Activated naive CD4-positive, alpha-beta T cell treated with anti-CD3 and anti-CD28 coated beads, Interleukin-2, amount 50 U/mL, for 16 hours (primary cell): ENCODE data around the gene DDX28.

Experiments
- DNase-seq: peaks from one replicate; pipeline ENCODE4 v3.0.0-alpha.2; 2020

Gene DDX28, protein sequence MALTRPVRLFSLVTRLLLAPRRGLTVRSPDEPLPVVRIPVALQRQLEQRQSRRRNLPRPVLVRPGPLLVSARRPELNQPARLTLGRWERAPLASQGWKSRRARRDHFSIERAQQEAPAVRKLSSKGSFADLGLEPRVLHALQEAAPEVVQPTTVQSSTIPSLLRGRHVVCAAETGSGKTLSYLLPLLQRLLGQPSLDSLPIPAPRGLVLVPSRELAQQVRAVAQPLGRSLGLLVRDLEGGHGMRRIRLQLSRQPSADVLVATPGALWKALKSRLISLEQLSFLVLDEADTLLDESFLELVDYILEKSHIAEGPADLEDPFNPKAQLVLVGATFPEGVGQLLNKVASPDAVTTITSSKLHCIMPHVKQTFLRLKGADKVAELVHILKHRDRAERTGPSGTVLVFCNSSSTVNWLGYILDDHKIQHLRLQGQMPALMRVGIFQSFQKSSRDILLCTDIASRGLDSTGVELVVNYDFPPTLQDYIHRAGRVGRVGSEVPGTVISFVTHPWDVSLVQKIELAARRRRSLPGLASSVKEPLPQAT

DNA sequence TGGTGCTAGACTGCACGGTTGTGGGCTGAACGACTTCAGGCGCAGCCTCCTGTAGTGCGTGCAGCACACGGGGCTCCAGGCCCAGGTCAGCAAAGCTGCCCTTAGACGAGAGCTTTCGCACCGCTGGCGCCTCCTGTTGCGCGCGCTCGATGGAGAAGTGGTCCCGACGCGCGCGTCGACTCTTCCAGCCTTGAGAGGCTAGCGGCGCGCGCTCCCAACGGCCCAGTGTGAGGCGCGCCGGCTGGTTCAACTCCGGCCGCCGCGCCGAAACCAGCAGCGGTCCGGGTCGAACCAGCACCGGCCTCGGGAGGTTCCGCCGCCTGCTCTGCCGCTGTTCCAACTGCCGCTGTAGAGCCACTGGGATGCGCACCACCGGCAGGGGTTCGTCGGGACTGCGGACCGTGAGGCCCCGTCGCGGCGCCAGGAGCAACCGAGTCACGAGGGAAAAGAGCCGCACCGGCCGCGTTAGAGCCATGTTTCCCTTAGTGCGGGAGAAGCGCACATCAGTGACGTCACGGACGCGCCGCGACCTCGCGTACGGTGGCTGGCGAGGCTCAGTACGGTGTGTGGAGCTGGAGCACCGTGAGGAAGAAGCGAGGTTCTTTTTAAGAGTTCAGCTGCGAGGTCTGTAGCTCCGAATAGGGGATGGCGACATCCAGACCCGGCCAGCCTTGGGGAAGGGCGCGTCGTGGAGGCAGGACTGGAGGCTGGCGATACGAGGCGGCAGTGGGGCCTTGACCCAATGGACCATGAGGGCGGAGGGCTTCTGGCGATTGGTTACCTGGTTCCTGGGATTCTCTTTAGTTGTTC, at the start of gene DDX28, which contains the start of gene DUS2:
Gene DDX28, minus strand, starts transcription at position 505 of the 810 bp plus-strand sequence. Its CDS starts 30 bp downstream, at position 475.
Gene DUS2, plus strand, starts transcription at position 557 of the 810 bp plus-strand sequence. CDS start 14,740 bp downstream, outside the sequence.
- peak; percentile 93 for DNase-seq

- DNase-seq, result no peak
Measured at GRCh38 chr16:68072038-68072695, 49.1 kb upstream of the DDX28 start.

DNA sequence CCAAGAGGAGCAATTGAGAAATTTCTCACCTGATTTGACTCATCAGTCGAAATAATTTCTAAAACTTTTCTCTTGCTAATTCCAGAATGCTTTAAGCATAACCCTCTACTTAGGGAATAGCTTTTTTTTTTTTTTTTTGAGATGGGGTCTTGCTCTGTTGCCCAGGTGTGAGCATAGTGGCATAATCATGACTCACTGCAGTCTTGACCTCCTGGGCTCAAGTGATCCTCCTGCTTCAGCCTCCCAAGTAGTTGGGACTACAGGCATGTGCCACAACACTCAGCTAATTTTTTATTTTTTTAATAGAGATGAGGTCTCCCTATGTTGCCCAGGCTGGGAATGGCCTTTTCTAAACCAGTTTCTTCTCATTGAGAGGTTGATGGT, 48.5 kb upstream of the DDX28 start:
- DNase-seq, result no peak

DNA sequence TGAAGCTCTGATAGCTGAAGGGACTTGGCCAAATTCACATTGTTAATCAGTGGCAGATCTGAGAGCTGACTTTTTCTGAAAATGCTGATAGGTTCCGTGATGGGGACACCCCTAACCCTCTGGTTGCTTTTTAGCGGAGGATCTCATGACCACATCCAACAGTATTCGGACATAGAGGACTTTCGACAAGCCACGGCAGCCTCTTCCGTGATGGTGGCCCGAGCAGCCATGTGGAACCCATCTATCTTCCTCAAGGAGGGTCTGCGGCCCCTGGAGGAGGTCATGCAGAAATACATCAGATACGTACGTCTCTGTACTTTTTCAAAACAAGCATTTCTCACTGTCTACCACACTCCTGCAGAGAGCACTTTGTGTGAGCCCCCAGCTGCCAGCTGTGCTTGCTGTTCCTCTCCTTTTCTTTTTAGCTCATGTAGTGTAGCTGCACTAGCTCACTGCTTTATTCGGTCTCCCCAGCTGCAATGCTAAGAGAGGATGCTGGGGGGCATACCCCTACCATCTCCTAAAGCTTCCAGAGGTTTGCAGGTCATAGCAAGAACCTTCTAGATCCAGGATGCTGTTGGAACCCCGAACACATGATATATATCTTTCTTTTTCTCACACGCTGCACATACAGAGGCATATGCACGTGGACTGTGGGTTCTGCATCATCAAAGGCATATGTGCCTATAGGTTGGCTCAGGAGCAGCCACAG, 47.9 kb upstream of the DDX28 start:
- no peak for DNase-seq

DNA sequence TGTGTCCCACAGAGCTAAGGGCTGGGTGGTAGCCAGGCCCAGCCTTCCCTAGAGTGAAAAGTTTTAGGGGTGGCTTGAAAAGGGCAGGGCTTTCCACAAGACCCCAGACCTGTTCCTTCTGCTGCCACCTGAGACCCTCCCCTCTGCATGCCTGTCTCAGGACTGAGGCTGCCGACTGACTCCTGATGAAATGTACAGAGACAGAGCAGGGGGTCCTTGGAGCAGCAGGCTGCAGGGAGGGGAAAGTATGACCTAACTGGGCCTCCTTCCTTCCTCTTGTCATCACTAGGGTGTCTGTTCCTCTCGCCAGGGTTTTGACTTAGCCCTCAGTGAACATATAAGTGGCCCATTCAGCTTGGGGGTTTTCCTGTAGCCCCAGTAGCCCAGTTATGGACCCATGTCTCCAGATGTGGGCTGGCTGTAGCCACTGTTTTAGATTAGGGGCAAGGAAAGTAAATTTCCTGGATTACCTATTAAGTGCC, 47.3 kb upstream of the DDX28 start:
- no peak for DNase-seq

DNA sequence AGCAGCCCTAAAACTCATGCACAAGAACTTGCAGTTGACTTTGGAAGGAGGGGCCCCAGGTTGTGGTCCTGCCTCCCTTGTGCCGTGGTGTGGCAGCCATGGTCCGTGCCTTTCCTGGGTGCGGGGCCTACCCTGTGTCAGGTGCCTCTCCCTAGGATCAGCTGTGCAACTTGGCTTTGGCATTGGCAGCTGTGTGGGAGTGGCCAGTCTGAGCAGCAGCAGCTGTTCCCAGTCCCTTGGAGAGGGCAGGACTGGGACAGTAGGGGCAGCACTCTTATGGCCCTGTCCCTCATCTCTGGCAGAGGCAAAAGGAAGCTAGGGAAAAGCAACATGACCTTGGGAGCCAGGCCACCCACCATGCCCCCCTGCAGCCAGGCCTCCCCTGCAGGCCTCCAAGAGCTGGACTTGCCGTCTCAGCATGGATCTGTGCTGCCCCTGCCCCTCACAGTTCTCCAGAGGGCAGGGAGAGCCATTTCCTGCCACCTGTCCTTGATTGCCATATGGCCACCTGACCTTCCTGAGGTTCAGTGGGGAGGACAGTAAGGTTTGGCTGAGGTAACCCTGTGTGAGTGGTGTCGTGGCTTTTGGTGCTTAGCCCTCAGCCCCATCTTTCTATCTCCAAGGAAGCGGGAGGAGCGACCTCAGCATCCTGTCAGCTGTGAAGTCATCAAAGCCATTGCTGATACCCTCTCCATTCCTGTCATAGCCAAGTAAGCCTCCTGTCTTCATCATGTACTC, 46.6 kb upstream of the DDX28 start:
- no peak for DNase-seq

GRCh38 chr16:68068926-68069325, 45.9 kb upstream of the DDX28 start:
- DNase-seq, result no peak

- no peak for DNase-seq
Measured at GRCh38 chr16:68066763-68067162, 43.7 kb upstream of the DDX28 start.

DNA sequence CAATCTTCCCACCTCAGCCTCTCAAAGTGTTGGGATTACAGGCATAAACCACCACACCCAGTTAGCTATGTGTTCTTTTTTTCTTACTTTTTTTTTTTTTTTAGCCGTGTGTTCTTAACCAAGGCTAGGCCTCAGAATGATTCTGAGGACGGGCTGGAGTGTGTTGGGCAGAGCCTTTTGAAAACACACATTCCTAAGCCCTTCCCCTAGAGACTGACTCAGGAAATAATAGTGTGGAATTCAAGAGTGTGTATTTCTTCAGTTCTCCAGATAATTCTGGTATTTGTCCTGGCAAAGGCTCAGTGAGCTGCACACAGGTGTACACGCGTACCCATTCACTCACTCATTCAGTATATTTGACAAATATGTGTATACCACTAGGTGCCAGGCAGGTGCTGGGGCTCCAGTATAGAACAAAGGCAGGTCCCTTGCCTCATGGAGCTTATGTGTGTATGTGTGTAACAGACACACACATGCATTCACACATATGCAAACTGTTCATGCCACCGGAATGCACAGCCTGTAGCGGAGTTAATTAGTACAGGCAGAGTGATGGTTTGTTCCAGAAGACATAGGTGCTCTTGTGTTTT, 42.8 kb upstream of the DDX28 start:
- DNase-seq, result no peak

DNA sequence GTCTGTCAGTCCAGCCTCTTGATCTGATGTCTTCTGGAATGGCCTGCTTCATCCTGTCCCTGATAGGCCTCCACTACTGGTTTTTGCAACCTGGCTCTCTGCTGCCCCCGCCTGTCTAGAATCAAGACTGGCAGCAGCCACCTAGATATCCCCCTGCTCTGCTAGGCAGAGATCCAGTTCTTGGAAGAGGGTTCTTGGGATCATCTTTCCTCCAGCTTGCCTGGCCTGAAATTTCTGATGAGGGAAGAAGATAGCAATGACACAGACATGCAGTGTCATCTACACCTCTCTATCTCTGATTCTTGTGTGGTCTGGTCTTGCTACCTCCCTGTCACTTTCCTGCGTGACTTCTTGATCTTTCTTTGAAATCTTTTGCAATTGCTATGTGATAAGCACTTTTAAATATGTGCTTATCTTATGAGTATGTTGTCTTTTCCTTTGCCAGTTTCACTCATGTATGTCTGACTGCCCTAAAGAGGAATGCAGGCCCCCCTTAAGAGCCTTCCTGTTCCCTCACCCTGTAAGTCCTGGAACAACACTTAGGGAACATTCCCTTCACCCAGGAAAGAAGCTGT, 41.8 kb upstream of the DDX28 start:
- peak; percentile 70 for DNase-seq

GRCh38 chr16:68062910-68063393, 39.9 kb upstream of the DDX28 start:
- DNase-seq, result no peak

DNA sequence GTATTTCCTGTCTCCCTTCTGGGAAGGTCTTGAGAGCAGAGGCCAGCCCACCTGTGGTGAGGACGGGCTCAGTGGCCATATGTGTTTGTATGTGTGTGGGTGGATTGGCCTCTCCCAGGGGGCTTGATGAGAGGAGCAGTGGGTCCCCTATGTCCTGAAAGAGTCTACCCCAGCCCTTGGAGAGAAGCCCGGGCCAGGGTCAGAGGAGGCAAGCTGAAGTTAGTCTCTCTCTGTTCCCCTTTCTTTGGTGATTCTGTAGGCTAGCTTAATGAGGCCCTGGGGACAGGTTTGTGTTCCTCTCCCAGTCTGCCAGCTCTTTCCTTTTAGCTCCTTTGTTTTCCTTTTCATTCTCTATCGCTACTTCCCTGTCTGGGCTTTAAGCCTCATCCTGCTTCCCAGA, 38.4 kb upstream of the DDX28 start:
- DNase-seq, result no peak

- no peak for DNase-seq
Measured at GRCh38 chr16:68059804-68060203, 36.8 kb upstream of the DDX28 start.

- DNase-seq, result no peak
Measured at GRCh38 chr16:68055395-68055794, 32.4 kb upstream of the DDX28 start.

DNA sequence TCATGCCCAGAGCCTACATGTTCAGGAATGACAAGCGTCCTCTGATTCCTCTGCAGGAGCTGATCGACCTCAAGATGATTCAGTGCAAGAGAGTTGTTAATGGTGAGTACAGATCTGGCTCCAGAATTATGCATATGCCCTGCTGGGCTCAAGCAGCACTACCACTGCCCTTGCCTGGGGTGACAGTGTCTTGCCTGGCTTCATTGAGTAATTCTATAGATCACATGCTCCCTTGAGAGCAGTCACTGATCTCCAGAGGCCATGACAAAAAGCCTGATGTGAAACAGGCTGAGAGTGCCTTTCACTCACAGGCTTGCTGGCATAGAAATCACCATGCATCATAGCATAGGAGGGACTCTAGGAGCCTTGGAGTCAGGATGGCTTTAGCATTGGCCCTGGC, 26.4 kb upstream of the DDX28 start:
- DNase-seq, result no peak

DNA sequence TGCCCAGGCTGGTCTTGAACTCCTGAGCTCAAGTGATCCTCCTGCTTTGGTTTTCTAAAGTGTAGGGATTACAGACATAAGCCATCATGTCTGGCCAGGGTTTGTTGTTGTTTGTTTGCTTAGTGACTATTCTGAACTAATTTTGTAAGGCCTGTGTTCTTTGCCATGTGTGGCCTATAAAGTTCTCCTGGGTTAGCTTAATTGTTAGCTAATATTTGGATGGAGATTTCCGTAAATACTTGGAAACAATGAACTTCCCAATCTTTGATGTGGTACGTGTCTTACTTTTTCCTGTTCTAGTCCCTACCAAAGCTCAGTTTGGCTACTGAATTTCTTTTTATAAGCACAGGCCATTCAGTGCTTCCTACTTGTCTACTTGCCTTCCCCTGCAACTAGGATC, 25.0 kb upstream of the DDX28 start:
- DNase-seq, result no peak

DNA sequence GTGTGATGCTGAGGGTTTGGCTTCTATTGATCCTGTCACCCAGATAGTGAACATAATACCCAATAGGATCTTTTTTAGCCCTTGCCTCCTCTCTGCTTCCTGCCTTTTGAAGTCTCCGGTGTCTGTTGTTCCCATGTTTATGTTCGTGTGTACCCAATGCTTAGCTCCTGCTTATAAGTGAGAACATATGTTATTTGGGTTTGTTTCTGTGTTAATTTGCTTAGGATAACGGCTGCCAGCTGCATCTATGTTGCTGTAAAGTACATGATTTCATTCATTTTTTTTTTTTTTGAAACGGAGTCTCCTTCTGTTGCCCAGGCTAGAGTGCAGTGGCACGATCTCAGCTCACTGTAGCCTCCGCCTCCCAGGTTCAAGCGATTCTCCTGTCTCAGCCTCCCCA, 23.1 kb upstream of the DDX28 start:
- DNase-seq, result no peak

DNA sequence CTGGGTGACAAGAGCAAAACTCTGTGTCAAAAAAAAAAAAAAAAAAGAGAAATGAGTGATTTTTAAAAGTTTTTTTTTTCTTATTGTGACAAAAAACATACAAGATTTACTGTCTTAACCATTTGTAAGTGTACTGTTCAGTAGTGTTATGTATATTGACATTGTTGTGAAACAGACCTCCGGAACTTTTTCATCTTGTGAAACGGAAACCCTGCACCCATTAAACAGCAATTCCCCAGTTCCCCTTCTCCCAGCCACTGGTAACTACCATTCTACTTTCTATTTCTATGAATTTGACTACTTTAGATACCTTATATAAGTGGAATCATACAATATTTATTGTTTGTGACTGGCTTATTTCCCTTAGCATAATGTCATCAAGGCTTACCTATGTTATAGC, 18.8 kb upstream of the DDX28 start:
- no peak for DNase-seq

DNA sequence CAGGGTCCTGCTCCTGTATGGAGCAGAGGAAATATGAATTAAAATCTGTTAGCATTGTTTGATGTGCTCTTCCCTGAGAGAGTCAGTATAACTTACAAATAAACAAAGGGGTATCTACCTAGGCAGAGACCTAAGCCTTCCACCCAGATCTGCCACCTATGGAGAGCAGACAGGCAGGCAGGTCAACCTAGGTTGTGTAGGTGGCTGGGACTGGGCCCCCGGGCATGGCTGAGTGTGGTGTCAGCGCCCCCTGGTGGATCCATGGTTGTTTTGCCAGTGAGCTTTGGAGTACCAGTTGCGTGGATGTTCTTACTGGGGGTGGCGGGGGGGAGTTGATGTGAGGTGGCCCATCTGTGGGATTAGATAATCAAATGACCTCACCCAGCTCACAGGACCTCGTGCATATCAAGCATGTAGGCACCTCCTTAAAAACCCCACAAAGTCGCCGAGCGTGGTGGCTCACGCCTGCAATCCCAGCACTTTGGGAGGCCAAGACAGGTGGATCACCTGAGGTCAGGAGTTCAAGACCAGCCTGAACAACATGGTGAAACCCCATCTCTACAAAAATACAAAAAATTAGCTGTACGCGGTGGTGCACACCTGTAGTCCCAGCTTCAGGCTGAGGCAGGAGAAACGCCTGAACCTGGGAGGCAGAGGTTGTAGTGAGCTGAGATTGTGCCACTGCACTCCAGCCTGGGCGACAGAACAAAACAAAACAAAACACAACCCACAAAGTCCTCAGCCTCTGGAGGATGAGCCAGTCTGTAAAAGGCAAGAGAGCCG, 17.7 kb upstream of the DDX28 start:
- DNase-seq, result peak; percentile 88
